Endothelial cell of umbilical vein (primary cell): Measurements from ENCODE around the gene HAPLN2.

Experiments used
- EZH2 ChIP-seq: IDR thresholded peaks from 2 replicates; pipeline ENCODE4 v1.6.1; 2012; ENCODE audit warnings: borderline replicate concordance, low read depth, mild to moderate bottlenecking, moderate library complexity, low read length, inconsistent platforms; ENCODE audit not compliant: severe bottlenecking
- TF ChIP-seq, protein P1 (sequence below), 2 donors: IDR thresholded peaks; 1 replicate in 1 of 2; 2 replicates in 1 of 2; pipeline ENCODE4 v1.5.1; 2011; ENCODE audit warnings: low read length in 2 of 2, mild to moderate bottlenecking in 2 of 2, moderate library complexity in 2 of 2, control low read depth in 1 of 2, inconsistent platforms in 1 of 2, low read depth in 1 of 2; ENCODE audit not compliant: insufficient read depth in 1 of 2; ENCODE audit errors: extremely low read depth in 1 of 2
- TF ChIP-seq, protein P2 (sequence below): IDR thresholded peaks from 2 replicates; pipeline ENCODE4 v1.6.1; 2011; ENCODE audit not compliant: insufficient read depth, insufficient read length

DNA sequence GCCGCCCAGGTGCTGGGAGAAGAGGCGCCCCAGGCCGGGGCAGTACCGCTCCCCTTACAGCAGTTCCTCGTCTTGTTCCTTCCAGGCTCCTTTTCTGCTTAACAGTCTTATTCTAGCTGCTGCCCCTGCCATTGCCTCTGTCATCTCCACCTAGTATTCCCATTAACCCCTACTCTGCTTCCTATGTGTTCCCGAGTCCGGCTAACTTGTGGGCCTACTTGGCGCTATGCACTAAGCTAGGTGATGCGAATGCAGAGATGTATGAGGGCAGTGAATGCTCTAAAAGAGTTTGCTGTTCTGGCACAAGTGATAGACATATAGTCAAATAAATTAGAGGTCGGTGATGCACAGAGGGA is 46.6 kb upstream of the HAPLN2 start:
- TF ChIP-seq, protein P1, sequence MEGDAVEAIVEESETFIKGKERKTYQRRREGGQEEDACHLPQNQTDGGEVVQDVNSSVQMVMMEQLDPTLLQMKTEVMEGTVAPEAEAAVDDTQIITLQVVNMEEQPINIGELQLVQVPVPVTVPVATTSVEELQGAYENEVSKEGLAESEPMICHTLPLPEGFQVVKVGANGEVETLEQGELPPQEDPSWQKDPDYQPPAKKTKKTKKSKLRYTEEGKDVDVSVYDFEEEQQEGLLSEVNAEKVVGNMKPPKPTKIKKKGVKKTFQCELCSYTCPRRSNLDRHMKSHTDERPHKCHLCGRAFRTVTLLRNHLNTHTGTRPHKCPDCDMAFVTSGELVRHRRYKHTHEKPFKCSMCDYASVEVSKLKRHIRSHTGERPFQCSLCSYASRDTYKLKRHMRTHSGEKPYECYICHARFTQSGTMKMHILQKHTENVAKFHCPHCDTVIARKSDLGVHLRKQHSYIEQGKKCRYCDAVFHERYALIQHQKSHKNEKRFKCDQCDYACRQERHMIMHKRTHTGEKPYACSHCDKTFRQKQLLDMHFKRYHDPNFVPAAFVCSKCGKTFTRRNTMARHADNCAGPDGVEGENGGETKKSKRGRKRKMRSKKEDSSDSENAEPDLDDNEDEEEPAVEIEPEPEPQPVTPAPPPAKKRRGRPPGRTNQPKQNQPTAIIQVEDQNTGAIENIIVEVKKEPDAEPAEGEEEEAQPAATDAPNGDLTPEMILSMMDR (IDR thresholded peaks at IDR 0.05; ENCODE audit: extremely low read depth in 1 of 2, insufficient read depth in 1 of 2, low read depth in 1 of 2, low read length in 2 of 2): no peak
- TF ChIP-seq EZH2: no peak
- TF ChIP-seq, protein P2, sequence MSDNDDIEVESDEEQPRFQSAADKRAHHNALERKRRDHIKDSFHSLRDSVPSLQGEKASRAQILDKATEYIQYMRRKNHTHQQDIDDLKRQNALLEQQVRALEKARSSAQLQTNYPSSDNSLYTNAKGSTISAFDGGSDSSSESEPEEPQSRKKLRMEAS: no peak
